ENCODE data around the gene HNRNPM.

Gene HNRNPM

GRCh38 chr19:8483165-8483564 lies 38.4 kb downstream of the HNRNPM start:
- in situ Hi-C loops (cut with MboI; ENCODE audit: low sequenced_read_pairs, unreplicated experiment): no loop called here
- no peak for DNase-seq (ENCODE audit: low spot score)
- TF ChIP-seq CTCF (IDR thresholded peaks at IDR 0.05; ENCODE audit: borderline replicate concordance, control extremely low read depth, extremely low read depth, insufficient read depth, missing control alignments): no peak

GRCh38 chr19:8484331-8484894 lies 39.6 kb downstream of the HNRNPM start:
- DNase-seq (ENCODE audit: low spot score): no peak
- in situ Hi-C loops (cut with MboI; ENCODE audit: low sequenced_read_pairs, unreplicated experiment): no loop called here
- TF ChIP-seq CTCF (IDR thresholded peaks at IDR 0.05; ENCODE audit: borderline replicate concordance, control extremely low read depth, extremely low read depth, insufficient read depth, missing control alignments): no peak

GRCh38 chr19:8485561-8486371 lies 41.0 kb downstream of the HNRNPM start:
- no peak for DNase-seq (ENCODE audit: low spot score)
- TF ChIP-seq CTCF (IDR thresholded peaks at IDR 0.05; ENCODE audit: borderline replicate concordance, control extremely low read depth, extremely low read depth, insufficient read depth, missing control alignments): no peak
- in situ Hi-C loops (cut with MboI; ENCODE audit: low sequenced_read_pairs, unreplicated experiment): no loop called here

GRCh38 chr19:8486661-8487136 lies 41.9 kb downstream of the HNRNPM start:
- DNase-seq (ENCODE audit: low spot score): no peak
- no peak for TF ChIP-seq CTCF (IDR thresholded peaks at IDR 0.05; ENCODE audit: borderline replicate concordance, control extremely low read depth, extremely low read depth, insufficient read depth, missing control alignments)
- in situ Hi-C loops (cut with MboI; ENCODE audit: low sequenced_read_pairs, unreplicated experiment): no loop called here

GRCh38 chr19:8487137-8487851 lies 42.5 kb downstream of the HNRNPM start:
- in situ Hi-C loops (cut with MboI; ENCODE audit: low sequenced_read_pairs, unreplicated experiment): no loop called here
- peak; percentile 0 for TF ChIP-seq CTCF (IDR thresholded peaks at IDR 0.05; ENCODE audit: borderline replicate concordance, control extremely low read depth, extremely low read depth, insufficient read depth, missing control alignments)
- DNase-seq (ENCODE audit: low spot score): peak; percentile 57

- TF ChIP-seq CTCF (IDR thresholded peaks at IDR 0.05; ENCODE audit: borderline replicate concordance, control extremely low read depth, extremely low read depth, insufficient read depth, missing control alignments): no peak
- DNase-seq (ENCODE audit: low spot score): no peak
- in situ Hi-C loops (cut with MboI; ENCODE audit: low sequenced_read_pairs, unreplicated experiment): no loop called here
Observed at GRCh38 chr19:8488365-8488764, 43.6 kb downstream of the HNRNPM start.
